Activated CD4-positive, alpha-beta memory T cell treated with anti-CD3 and anti-CD28 coated beads for 36 hours (primary cell): ENCODE data around the gene BRSK1. TPM values are rescaled to one million over a fixed set of nuclear protein-coding genes. Genes with fewer than 3 reads are reported as not detected.

Experiments used
- CTCF ChIA-PET: fragments of 350-600 bp; sonication (Branson Sonifier 250); formaldehyde crosslinking; loops from one replicate; lab custom pipeline; 2021; ENCODE audit warnings: antibody characterized with exemption, inconsistent platforms; lab: Charles Lee
- POLR2A ChIA-PET: fragments of 350-600 bp; sonication (Branson Sonifier 250); formaldehyde crosslinking; loops from one replicate; lab custom pipeline; 2021; ENCODE audit warnings: antibody characterized with exemption; lab: Charles Lee
- DNase-seq: peaks from one replicate; pipeline ENCODE4 v3.0.0-alpha.2; 2020
- H3K27ac Mint-ChIP-seq: one replicate; pipeline ENCODE4 v1.8.0; 2021; ENCODE audit warnings: mixed read lengths
- H3K27me3 Mint-ChIP-seq: one replicate; pipeline ENCODE4 v1.8.0; 2021; ENCODE audit warnings: mixed read lengths
- H3K36me3 Mint-ChIP-seq: one replicate; pipeline ENCODE4 v1.8.0; 2021; ENCODE audit warnings: mixed read lengths
- H3K4me1 Mint-ChIP-seq: one replicate; pipeline ENCODE4 v1.8.0; 2021; ENCODE audit warnings: low read depth, mixed read lengths
- H3K4me3 Mint-ChIP-seq: one replicate; pipeline ENCODE4 v1.8.0; 2021; ENCODE audit warnings: mild to moderate bottlenecking, mixed read lengths
- H3K9me3 Mint-ChIP-seq: one replicate; pipeline ENCODE4 v1.8.0; 2021; ENCODE audit warnings: mixed read lengths
- intact Hi-C: fragments of 100-400 bp; cut with micrococcal nuclease; formaldehyde crosslinking; loops from one replicate; pipeline ENCODE4 v1.15.1; 2023
- total RNA-seq, 2 experiments: library from RNA; stranded (reverse); gene quantifications; one replicate each; pipeline ENCODE4 v1.2.3, GENCODE V29; 2021

BRSK1 gene
- total RNA-seq, 2 experiments from 2014 or later: 3.3 to 5.6 TPM

DNA sequence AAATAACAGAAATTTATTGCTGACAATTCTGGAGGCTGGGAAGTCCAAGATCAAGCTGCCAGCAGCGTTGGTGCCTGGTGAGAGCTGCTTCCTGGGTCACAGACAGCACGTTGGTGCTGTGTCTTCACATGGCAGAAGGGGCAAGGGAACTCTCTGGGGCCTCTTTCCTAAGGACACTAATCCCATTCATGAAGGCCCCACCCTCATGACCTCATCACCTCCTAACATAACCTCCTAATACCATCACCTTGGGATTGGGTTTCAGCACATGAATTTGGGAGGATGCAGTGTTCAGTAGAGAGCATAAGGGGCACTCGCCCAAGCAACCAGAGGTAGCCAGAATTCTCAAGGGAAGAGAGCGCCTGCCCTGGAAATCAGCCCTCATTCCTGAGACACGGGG is 25.7 kb downstream of the BRSK1 start:
- H3K27ac Mint-ChIP-seq: no peak overlapping the region
- H3K27me3 Mint-ChIP-seq: no peaks in the 10 kb centered on the region
- intact Hi-C loops: no loop called here
- no peaks in the 10 kb centered on the region for H3K9me3 Mint-ChIP-seq
- no peak overlapping the region for H3K4me3 Mint-ChIP-seq
- H3K4me1 Mint-ChIP-seq: no peaks in the 10 kb centered on the region
- ChIA-PET POLR2A (no interaction called here), CTCF (no interaction called here)
- peaks cover 2% of the 10 kb centered on the region for H3K36me3 Mint-ChIP-seq
- no peak for DNase-seq

DNA sequence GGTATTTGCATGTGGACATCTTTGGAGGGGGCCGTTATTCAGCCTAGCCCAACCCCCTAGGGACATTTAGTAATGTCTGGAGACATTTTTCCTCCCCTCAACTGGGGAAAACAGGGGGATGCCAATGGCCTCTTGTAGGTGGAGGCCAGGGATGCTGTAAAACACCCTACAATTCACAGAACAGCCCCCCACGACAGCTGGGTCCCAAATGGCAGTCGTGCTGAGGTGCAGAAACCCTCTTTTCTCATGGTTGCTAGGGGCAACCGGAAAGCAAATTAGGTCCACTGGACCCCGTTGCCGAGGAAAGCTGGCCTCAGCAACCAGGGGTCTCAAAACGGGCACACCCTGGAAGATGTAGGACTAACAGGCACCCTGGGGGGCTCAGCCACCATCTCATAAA is 26.7 kb downstream of the BRSK1 start:
- no peaks in the 10 kb centered on the region for H3K9me3 Mint-ChIP-seq
- H3K4me1 Mint-ChIP-seq: no peaks in the 10 kb centered on the region
- no peak for DNase-seq
- intact Hi-C loops: no loop called here
- POLR2A ChIA-PET: no interaction called here
- H3K27me3 Mint-ChIP-seq: no peaks in the 10 kb centered on the region
- H3K4me3 Mint-ChIP-seq: no peak overlapping the region
- CTCF ChIA-PET: no interaction called here
- H3K36me3 Mint-ChIP-seq: no peaks in the 10 kb centered on the region
- H3K27ac Mint-ChIP-seq: no peak overlapping the region

GRCh38 chr19:55311397-55311796 is 27.6 kb downstream of the BRSK1 start:
- Mint-ChIP-seq H3K36me3 (no peaks in the 10 kb centered on the region), H3K4me1 (no peaks in the 10 kb centered on the region)
- POLR2A ChIA-PET: no interaction called here

GRCh38 chr19:55311797-55312196 is 28.0 kb downstream of the BRSK1 start:
- no peak overlapping the region for H3K4me3 Mint-ChIP-seq
- H3K36me3 Mint-ChIP-seq: no peaks in the 10 kb centered on the region
- no peaks in the 10 kb centered on the region for H3K9me3 Mint-ChIP-seq
- POLR2A ChIA-PET: no interaction called here
- H3K27me3 Mint-ChIP-seq: no peaks in the 10 kb centered on the region
- CTCF ChIA-PET: interaction anchor here (2.9 kb wide), 1 partner anchor 10 kb away, joined by 13 read pairs; no protein-coding TSS in a partner anchor
- no peak overlapping the region for H3K27ac Mint-ChIP-seq
- intact Hi-C loops: no loop called here
- no peaks in the 10 kb centered on the region for H3K4me1 Mint-ChIP-seq
- DNase-seq: no peak

More at GRCh38 chr19:55311397-55311796, 27.6 kb downstream of the BRSK1 start:
- DNase-seq: no peak
- intact Hi-C loops: no loop called here
- Mint-ChIP-seq H3K27ac (no peak overlapping the region), H3K9me3 (no peaks in the 10 kb centered on the region), H3K4me3 (no peak overlapping the region), H3K27me3 (no peaks in the 10 kb centered on the region)
- CTCF ChIA-PET: interaction anchor here (2.9 kb wide), 1 partner anchor 9 kb away, joined by 13 read pairs; no protein-coding TSS in a partner anchor

- no peaks in the 10 kb centered on the region for H3K4me1 Mint-ChIP-seq
- intact Hi-C loops: no loop called here
- no peak overlapping the region for H3K27ac Mint-ChIP-seq
- H3K27me3 Mint-ChIP-seq: no peaks in the 10 kb centered on the region
- no peak overlapping the region for H3K4me3 Mint-ChIP-seq
- CTCF ChIA-PET: interaction anchor here (2.9 kb wide), 1 partner anchor 11 kb away, joined by 13 read pairs; no protein-coding TSS in a partner anchor
- no peaks in the 10 kb centered on the region for H3K36me3 Mint-ChIP-seq
- no peaks in the 10 kb centered on the region for H3K9me3 Mint-ChIP-seq
- POLR2A ChIA-PET: interaction anchor here (0.8 kb wide), 1 partner anchor 71 kb away, joined by 3 read pairs; the partner anchor contains the start of gene TMEM238
- no peak for DNase-seq
These were observed 29.1 kb downstream of the BRSK1 start for GRCh38 chr19:55312621-55313512.

- intact Hi-C loops: no loop called here
- H3K27me3 Mint-ChIP-seq: no peaks in the 10 kb centered on the region
- POLR2A ChIA-PET: no interaction called here
- CTCF ChIA-PET: interaction anchor here (1.3 to 2.9 kb wide), 2 partner anchors 12 to 13 kb away, joined by 3 to 13 read pairs; no protein-coding TSS in a partner anchor
- no peak overlapping the region for H3K4me3 Mint-ChIP-seq
- H3K36me3 Mint-ChIP-seq: no peaks in the 10 kb centered on the region
- DNase-seq: no peak
- no peaks in the 10 kb centered on the region for H3K4me1 Mint-ChIP-seq
- no peaks in the 10 kb centered on the region for H3K9me3 Mint-ChIP-seq
- H3K27ac Mint-ChIP-seq: no peak overlapping the region
These were observed 30.6 kb downstream of the BRSK1 start for GRCh38 chr19:55314396-55314795.

GRCh38 chr19:55315956-55316525 is 32.2 kb downstream of the BRSK1 start:
- Mint-ChIP-seq H3K4me3 (no peak overlapping the region), H3K4me1 (no peaks in the 10 kb centered on the region), H3K27ac (no peak overlapping the region), H3K36me3 (no peaks in the 10 kb centered on the region), H3K9me3 (no peaks in the 10 kb centered on the region), H3K27me3 (no peaks in the 10 kb centered on the region)
- ChIA-PET POLR2A (no interaction called here), CTCF (interaction anchor here (1.3 kb wide), 1 partner anchor 15 kb away, joined by 3 read pairs; no protein-coding TSS in a partner anchor)
- DNase-seq: no peak
- intact Hi-C loops: no loop called here

DNA sequence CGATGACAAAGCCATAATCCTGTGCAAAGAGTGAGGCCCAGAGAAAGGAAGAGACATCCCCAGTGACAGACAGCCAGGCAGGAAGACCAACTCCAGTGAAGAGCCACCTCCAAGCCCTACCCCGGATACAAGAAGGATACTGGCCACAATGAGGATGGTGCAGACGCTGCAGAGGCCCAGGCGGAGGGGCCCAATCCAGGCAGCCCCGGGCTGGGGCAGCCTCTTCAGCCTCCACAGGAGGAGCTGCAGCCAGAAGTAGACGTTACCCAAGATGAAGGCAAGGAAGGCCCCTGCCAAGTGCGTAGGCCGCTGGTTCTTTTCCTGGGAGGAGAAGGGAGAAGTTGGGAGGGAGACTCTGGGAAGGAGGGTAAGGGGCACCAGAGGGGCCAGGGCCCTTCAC is 32.8 kb downstream of the BRSK1 start:
- peaks cover 2% of the 10 kb centered on the region for H3K27me3 Mint-ChIP-seq
- no peaks in the 10 kb centered on the region for H3K4me1 Mint-ChIP-seq
- no peak overlapping the region for H3K27ac Mint-ChIP-seq
- CTCF ChIA-PET: no interaction called here
- POLR2A ChIA-PET: no interaction called here
- no peak for DNase-seq
- intact Hi-C loops: no loop called here
- no peaks in the 10 kb centered on the region for H3K36me3 Mint-ChIP-seq
- H3K4me3 Mint-ChIP-seq: no peak overlapping the region
- H3K9me3 Mint-ChIP-seq: no peaks in the 10 kb centered on the region

- H3K27ac Mint-ChIP-seq: no peak overlapping the region
- H3K27me3 Mint-ChIP-seq: peaks cover 9% of the 10 kb centered on the region
- ChIA-PET POLR2A (no interaction called here), CTCF (interaction anchor here (2.7 kb wide), 1 partner anchor 18 kb away, joined by 13 read pairs; no protein-coding TSS in a partner anchor)
- intact Hi-C loops: no loop called here
- H3K36me3 Mint-ChIP-seq: no peaks in the 10 kb centered on the region
- H3K4me1 Mint-ChIP-seq: no peaks in the 10 kb centered on the region
- DNase-seq: no peak
- H3K4me3 Mint-ChIP-seq: no peak overlapping the region
- H3K9me3 Mint-ChIP-seq: no peaks in the 10 kb centered on the region
These were observed 36.0 kb downstream of the BRSK1 start for GRCh38 chr19:55319785-55320184.

- Mint-ChIP-seq H3K27me3 (peaks cover 9% of the 10 kb centered on the region), H3K9me3 (no peaks in the 10 kb centered on the region), H3K4me1 (no peaks in the 10 kb centered on the region), H3K4me3 (no peak overlapping the region), H3K27ac (no peak overlapping the region), H3K36me3 (no peaks in the 10 kb centered on the region)
- POLR2A ChIA-PET: no interaction called here
- intact Hi-C loops: no loop called here
- DNase-seq: no peak
- CTCF ChIA-PET: interaction anchor here (0.7 to 2.7 kb wide), 2 partner anchors 18 to 19 kb away, joined by 3 to 13 read pairs; no protein-coding TSS in a partner anchor
These were observed 37.1 kb downstream of the BRSK1 start for GRCh38 chr19:55320844-55321419.

GRCh38 chr19:55321466-55322137 is 37.8 kb downstream of the BRSK1 start:
- Mint-ChIP-seq H3K4me1 (no peaks in the 10 kb centered on the region), H3K9me3 (no peaks in the 10 kb centered on the region), H3K27me3 (peaks cover 9% of the 10 kb centered on the region), H3K27ac (no peak overlapping the region), H3K4me3 (no peak overlapping the region), H3K36me3 (no peaks in the 10 kb centered on the region)
- POLR2A ChIA-PET: no interaction called here
- CTCF ChIA-PET: interaction anchor here (2.7 kb wide), 1 partner anchor 20 kb away, joined by 13 read pairs; no protein-coding TSS in a partner anchor
- DNase-seq: no peak
- intact Hi-C loops: no loop called here
